NCI-H1436 treated with DMSO at 0.1 percent for 48 hours (cell line): ENCODE measurements around the gene DPH6.
"Not testable (repeated sequence)": the region's sequence is repeated elsewhere in the genome, so short reads cannot be mapped to it uniquely, and the experiment has no call there.

Experiments
- DNase-seq: peaks from one replicate; lab custom pipeline; 2025; lab: John Stamatoyannopoulos, UW

DPH6 gene

GRCh38 chr15:35329521-35329961 lies 216.4 kb downstream of the DPH6 start:
- no peak for DNase-seq

- DNase-seq: not testable (repeated sequence)
Measured at GRCh38 chr15:35328836-35329235, 217.1 kb downstream of the DPH6 start.

GRCh38 chr15:35327789-35328188 lies 218.2 kb downstream of the DPH6 start:
- DNase-seq: no peak

- DNase-seq: no peak
Measured at GRCh38 chr15:35325374-35325941, 220.5 kb downstream of the DPH6 start.

- no peak for DNase-seq
Measured at GRCh38 chr15:35323141-35323540, 222.8 kb downstream of the DPH6 start.

DNA sequence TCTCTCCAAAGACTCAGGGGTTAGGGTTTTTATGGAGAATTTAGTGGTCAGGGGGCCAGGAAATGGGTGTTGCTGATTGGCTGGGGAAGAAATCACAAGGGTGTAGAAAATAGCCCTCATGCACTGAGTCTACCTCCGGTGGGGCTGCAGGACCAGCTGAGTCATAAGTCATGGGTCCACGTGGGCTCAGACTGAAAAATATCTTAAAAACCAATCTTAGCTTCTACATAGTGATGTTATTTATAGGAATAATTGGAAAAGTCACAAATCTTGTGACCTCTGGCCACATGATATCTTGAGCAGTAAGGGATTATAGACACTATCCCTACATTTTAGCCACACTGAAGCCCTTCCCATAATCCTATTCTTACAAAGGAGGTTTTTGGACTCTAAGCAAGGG lies 224.0 kb downstream of the DPH6 start:
- no peak for DNase-seq

DNA sequence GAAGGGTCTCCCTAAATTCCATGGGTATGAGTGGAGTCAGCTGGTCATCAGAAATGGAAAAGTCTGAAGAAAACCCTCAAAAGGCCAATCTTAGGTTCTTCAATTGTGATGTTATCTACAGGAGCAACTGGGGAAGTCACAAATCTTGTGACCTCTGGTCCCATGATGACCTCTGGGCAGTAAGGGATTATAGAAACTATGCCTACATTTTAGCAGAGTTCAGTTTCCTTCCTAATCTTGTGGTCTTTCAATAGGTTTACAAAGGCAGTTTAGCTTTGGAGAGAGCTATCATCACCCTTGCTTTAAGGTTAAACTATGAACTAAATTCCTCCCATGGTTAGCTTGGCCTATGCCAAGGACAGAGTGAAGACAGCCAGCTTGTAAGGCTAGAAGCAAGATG lies 225.1 kb downstream of the DPH6 start:
- no peak for DNase-seq
